Hematopoietic multipotent progenitor cell treated with erythropoietin and hydrocortisone succinate and interleukin-3 and kit ligand, for 17 days (in vitro differentiated cells): ENCODE data around the gene CYP26A1.

Experiments
- DNase-seq: peaks from one replicate; pipeline ENCODE4 v3.0.0-alpha.2; 2015; ENCODE audit warnings: low spot score

CYP26A1 gene

GRCh38 chr10:93123766-93124165, 50.1 kb downstream of the CYP26A1 start:
- no peak for DNase-seq

DNA sequence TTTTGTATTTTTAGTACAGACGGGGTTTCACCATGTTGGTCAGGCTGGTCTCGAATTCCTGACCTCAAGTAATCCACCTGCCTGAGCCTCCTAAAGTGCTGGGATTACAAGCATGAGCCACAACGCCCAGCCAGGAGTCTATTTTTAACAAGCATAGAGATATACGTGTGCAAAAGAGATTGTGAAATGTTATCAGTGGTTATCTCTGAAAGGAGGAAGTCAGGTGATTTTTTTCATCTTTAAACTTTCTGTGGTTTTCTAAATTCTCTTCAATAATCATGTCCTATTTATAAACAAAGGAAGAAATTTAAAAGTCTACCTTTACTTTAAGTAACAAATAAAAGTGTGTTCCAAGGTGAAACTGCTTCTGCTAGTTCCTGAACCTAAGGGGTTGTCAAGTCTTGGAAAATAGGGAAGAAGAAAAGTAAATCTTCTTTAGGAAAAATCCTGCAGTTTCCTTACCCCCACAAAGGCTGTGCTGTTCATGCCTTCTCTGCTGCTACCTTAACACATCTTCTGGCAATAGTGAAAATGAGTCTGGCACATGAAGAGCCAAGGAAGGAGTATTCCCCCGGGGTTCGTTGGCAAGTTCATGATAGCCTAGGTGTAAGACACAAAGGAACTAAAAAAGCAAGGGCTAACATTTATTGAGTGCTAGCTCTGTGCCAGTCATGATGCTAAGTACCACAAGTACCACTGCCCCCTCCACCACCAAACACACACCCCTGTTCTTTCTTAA, 51.1 kb downstream of the CYP26A1 start:
- no peak for DNase-seq

- DNase-seq: no peak
Measured at GRCh38 chr10:93125966-93126365, 52.3 kb downstream of the CYP26A1 start.

GRCh38 chr10:93126483-93127052, 52.9 kb downstream of the CYP26A1 start:
- DNase-seq: no peak
